Astrocyte of the cerebellum (primary cell): ENCODE results near the gene LHPP.

ENCODE experiments used
- DNase-seq: peaks from one replicate; pipeline ENCODE4 v3.0.0-alpha.2; 2011; ENCODE audit warnings: low read depth
- H3K4me3 ChIP-seq: 2 replicates; pipeline ENCODE4 v1.5.1; 2011; ENCODE audit warnings: mild to moderate bottlenecking, low read depth, low read length, moderate library complexity
- CTCF ChIP-seq: IDR thresholded peaks from 2 replicates; pipeline ENCODE4 v1.5.1; 2012; ENCODE audit warnings: low read length, low read depth, moderate library complexity, mild to moderate bottlenecking; ENCODE audit errors: missing control alignments
- in situ Hi-C: cut with HindIII; loops from 2 replicates; pipeline ENCODE4 v1.10.0; 2017; ENCODE audit warnings: low sequenced_read_pairs

LHPP gene

DNA sequence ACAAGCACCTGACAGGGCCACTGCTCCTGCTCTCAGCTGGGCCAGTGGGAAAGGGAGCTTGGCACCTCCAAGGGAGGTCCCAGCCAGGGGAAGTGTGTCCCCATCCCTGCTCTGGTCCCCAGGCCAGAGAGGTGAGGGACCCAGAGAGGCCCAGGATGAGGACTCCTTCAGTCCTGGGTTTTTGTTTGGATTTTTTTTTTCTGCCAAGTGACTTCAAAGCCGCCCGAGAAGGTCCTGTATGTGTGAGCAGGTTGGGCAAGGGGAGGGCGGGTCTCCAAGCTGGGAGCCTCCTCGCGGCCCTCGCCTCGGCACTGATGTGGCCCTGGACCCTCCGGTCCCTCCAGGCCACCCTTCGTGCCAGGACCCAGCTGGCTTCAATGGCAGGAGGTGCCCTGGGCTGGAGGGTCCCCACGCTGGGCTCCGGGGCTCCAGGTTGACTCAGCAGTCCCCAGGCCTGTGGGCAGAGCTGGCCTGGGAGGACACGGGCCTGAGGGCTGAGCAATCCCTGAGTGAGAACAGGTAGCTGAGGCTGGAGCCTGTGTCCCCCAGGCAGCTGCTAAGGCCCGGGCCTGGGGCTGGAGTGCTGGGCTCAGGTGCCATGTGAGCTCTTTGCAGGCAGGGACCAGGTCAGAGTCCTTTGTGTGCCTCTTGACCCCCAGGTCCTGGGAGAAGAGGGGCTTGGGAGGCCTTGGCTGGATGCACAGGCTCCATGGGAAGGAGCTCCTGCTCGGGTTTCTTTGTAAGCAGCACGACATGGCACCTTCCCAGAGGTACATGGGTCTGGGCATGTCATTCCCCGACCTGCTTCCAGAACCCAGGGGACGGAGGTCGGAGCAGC lies 142.0 kb downstream of the LHPP start:
- no peak for DNase-seq
- in situ Hi-C loops: no loop called here
- TF ChIP-seq CTCF: no peak
- no peak overlapping the region for H3K4me3 ChIP-seq

- no peak for DNase-seq
- no peak overlapping the region for H3K4me3 ChIP-seq
- no peak for TF ChIP-seq CTCF
- in situ Hi-C loops: no loop called here
Measured at GRCh38 chr10:124604214-124605000, 142.8 kb downstream of the LHPP start.

GRCh38 chr10:124605001-124605370 lies 143.4 kb downstream of the LHPP start:
- no peak for DNase-seq
- no peak overlapping the region for H3K4me3 ChIP-seq
- TF ChIP-seq CTCF: no peak
- in situ Hi-C loops: no loop called here

- in situ Hi-C loops: no loop called here
- no peak for DNase-seq
- TF ChIP-seq CTCF: no peak
- no peak overlapping the region for H3K4me3 ChIP-seq
Measured at GRCh38 chr10:124605481-124605855, 143.8 kb downstream of the LHPP start.

DNA sequence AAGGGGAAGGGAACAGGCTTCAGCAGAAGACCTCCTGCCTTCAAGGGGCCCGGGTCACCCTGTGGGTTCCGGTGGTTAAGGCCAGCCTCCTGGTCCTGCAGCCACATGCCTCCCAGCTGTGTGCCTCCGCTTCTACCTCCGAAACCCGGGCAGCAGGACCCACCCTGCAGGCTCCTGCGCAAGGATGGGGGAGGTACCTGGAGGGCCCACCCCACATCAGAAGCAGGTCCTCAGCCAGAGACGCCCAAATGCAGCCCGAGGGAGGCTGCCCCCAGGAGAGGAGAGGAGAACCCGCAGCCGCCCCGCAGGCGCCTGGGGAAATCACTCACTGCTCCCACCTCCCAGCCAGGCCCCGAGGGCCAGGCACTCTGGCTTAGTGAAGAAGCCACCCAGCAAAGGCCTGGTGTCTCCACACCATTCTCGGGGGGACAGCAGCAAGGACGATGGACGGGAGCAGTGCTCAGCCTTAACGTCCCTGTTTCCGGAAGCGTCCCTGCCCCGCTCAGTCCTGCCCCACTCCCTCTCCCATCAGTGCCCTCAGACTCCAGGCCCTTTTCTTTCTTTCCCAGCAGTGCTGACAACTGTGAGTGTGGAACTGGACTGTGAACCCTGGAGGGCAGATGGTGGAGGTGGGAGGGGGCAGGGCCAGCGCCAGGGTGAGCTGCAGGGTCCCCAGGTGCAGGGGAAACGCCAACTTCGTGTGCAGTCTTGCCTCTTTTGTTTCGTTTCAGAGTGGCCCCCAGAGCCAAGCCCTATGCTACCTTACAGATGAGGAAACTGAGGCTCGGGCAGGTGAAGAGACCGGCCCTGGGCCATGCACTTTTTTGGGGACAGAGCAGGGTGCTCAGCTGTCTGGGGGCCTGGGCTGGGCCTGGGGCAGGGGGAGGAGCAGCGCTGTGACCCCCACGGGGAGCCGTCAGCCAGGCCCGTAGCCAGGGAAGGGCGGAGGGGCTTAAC lies 144.5 kb downstream of the LHPP start:
- in situ Hi-C loops: no loop called here
- DNase-seq: no peak

More for the DNA sequence above, 144.5 kb downstream of the LHPP start:
- TF ChIP-seq CTCF: no peak
- no peak overlapping the region for H3K4me3 ChIP-seq
